ENCODE results near the gene MICAL2. TPM values are rescaled to one million over a fixed set of nuclear protein-coding genes. Genes with fewer than 3 reads are reported as not detected.

MICAL2 gene
- total RNA-seq, 1 donor, result 156 TPM

DNA sequence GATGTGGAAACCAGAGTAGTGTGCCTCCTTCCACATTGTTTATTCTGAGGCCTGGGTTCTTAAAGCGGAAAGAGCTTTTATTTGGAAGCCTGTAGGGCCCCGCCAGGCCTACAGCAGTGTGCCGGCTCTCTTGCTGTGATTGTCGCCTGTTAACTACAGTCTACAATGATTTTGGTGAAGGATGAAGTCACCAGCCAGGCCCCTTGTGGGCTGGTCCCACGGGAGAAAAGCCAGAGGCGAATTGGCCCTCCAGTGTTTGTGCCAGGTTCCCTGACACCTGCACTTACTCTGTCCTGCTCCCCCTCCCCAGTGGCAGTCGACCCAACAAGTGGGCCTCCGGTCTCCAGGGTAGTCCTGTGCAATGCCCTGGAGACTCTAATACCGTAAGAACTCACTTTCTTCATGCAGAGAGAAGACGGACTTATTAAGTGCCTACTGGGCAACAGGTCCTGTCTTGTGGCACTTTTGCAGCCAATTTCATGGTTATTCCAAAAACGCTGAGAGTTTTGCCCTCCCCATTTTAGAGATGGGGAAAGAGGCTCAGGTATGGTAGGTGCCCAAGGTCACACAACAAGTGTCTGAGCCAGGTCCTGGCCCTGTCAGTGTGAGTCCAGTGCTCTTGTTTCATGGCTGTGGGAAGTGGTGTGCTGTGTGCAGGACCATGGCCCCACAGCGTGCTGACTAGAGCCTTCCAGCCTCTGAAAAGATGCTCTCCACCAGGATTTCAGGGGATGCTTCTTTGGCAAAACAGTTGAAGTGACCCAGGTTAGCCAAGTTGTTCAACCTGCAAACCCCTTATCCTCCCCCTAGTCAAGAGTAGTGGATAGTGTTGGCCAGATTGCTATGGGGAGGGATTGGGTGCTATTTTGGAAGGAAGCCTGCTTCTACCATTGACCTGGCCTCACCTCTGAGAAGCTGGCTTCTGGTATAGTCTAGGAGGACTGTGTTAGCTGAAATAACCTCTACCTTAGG is 1.4 kb downstream of the MICAL2 start:
- H3K4me1 ChIP-seq (ENCODE audit: insufficient read depth, low read length), result peaks cover 49% of the 10 kb centered on the region
- peak overlapping the region; percentile 91 for H3K4me3 ChIP-seq (ENCODE audit: insufficient read depth, low read length)
- DNase-seq (ENCODE audit: insufficient read length, low spot score, missing footprints), result peak; percentile 74
- peak overlapping the region; percentile 94 for H3K27ac ChIP-seq (ENCODE audit: low read depth, low read length)
- H3K79me2 ChIP-seq (ENCODE audit: insufficient read depth, low read length), result peaks cover 66% of the 10 kb centered on the region
- H3K9me3 ChIP-seq (ENCODE audit: low read depth, low read length), result no peaks in the 10 kb centered on the region
- H3K36me3 ChIP-seq (ENCODE audit: insufficient read depth, low read length), result peaks cover 34% of the 10 kb centered on the region
- TF ChIP-seq, protein P1, sequence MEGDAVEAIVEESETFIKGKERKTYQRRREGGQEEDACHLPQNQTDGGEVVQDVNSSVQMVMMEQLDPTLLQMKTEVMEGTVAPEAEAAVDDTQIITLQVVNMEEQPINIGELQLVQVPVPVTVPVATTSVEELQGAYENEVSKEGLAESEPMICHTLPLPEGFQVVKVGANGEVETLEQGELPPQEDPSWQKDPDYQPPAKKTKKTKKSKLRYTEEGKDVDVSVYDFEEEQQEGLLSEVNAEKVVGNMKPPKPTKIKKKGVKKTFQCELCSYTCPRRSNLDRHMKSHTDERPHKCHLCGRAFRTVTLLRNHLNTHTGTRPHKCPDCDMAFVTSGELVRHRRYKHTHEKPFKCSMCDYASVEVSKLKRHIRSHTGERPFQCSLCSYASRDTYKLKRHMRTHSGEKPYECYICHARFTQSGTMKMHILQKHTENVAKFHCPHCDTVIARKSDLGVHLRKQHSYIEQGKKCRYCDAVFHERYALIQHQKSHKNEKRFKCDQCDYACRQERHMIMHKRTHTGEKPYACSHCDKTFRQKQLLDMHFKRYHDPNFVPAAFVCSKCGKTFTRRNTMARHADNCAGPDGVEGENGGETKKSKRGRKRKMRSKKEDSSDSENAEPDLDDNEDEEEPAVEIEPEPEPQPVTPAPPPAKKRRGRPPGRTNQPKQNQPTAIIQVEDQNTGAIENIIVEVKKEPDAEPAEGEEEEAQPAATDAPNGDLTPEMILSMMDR (IDR thresholded peaks at IDR 0.05; ENCODE audit: extremely low read depth, low read depth, low read length), result no peak
- H2AFZ ChIP-seq (ENCODE audit: low read length), result no peak overlapping the region
- H3K27me3 ChIP-seq (ENCODE audit: insufficient read depth, low read length), result no peaks in the 10 kb centered on the region
- H3K4me2 ChIP-seq (ENCODE audit: insufficient read depth, low read length), result peak overlapping the region; percentile 88
- peaks cover 28% of the 10 kb centered on the region for H4K20me1 ChIP-seq (ENCODE audit: insufficient read depth, low read length)

DNA sequence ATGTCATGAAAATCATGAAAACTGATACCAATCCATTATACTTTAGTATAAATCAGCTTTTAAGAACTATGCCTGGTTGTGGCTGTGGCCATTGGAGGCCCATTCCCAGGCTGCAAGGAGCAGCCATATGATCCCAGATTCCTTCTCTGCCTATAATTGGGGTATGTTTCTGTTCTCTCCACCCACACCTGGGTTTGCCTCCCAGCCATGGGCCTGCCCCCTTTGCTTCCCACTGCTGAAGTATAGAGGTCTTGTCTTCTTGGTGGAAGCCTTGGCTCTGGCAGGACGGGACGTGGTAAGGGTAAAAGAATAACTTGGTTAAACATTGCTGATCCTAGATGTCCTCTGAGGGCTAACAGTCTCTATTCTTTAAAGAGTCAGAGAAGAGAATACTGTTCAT is 2.4 kb downstream of the MICAL2 start:
- Histone ChIP-seq H3K79me2 (ENCODE audit: insufficient read depth, low read length) (peaks cover 75% of the 10 kb centered on the region), H3K4me2 (ENCODE audit: insufficient read depth, low read length) (peak overlapping the region; percentile 88), H3K27me3 (ENCODE audit: insufficient read depth, low read length) (no peaks in the 10 kb centered on the region), H3K9me3 (ENCODE audit: low read depth, low read length) (no peaks in the 10 kb centered on the region), H3K4me1 (ENCODE audit: insufficient read depth, low read length) (peaks cover 59% of the 10 kb centered on the region), H4K20me1 (ENCODE audit: insufficient read depth, low read length) (peaks cover 34% of the 10 kb centered on the region), H3K4me3 (ENCODE audit: insufficient read depth, low read length) (peak overlapping the region; percentile 91), H3K36me3 (ENCODE audit: insufficient read depth, low read length) (peaks cover 43% of the 10 kb centered on the region), H2AFZ (ENCODE audit: low read length) (no peak overlapping the region), H3K27ac (ENCODE audit: low read depth, low read length) (peak overlapping the region; percentile 94)
- DNase-seq (ENCODE audit: insufficient read length, low spot score, missing footprints), result no peak
- TF ChIP-seq, protein P1 (IDR thresholded peaks at IDR 0.05; ENCODE audit: extremely low read depth, low read depth, low read length), result no peak

DNA sequence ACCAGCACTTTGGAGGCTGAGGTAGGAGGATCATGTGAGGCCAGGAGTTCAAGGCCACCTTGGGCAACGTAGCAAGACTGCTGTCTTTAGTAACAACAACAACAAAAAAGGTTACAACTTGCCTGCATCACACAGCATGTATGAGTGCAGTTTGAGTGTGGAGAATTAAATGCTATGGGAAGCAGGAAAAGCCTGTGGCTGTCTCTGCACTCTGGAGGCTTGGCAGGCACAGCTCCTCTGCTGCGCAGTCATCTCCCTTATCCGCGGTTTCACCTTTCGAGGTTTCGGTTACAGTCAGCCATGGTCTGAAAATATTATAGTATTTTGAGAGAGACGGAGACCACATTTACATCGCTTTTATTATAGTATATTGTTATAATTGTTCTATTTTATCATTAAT is 2.9 kb downstream of the MICAL2 start:
- TF ChIP-seq, protein P1 (IDR thresholded peaks at IDR 0.05; ENCODE audit: extremely low read depth, low read depth, low read length), result no peak
- peak overlapping the region; percentile 91 for H3K4me3 ChIP-seq (ENCODE audit: insufficient read depth, low read length)
- H3K27ac ChIP-seq (ENCODE audit: low read depth, low read length), result peak overlapping the region; percentile 94

More for the DNA sequence above, 2.9 kb downstream of the MICAL2 start:
- H2AFZ ChIP-seq (ENCODE audit: low read length), result no peak overlapping the region
- peaks cover 49% of the 10 kb centered on the region for H3K36me3 ChIP-seq (ENCODE audit: insufficient read depth, low read length)
- peak; percentile 73 for DNase-seq (ENCODE audit: insufficient read length, low spot score, missing footprints)
- H3K4me1 ChIP-seq (ENCODE audit: insufficient read depth, low read length), result peaks cover 64% of the 10 kb centered on the region
- peaks cover 37% of the 10 kb centered on the region for H4K20me1 ChIP-seq (ENCODE audit: insufficient read depth, low read length)
- no peaks in the 10 kb centered on the region for H3K27me3 ChIP-seq (ENCODE audit: insufficient read depth, low read length)
- peaks cover 80% of the 10 kb centered on the region for H3K79me2 ChIP-seq (ENCODE audit: insufficient read depth, low read length)
- peak overlapping the region; percentile 88 for H3K4me2 ChIP-seq (ENCODE audit: insufficient read depth, low read length)
- H3K9me3 ChIP-seq (ENCODE audit: low read depth, low read length), result no peaks in the 10 kb centered on the region

All from osteoblast (primary cell).